ENCODE measurements around the gene VGLL3.

DNA sequence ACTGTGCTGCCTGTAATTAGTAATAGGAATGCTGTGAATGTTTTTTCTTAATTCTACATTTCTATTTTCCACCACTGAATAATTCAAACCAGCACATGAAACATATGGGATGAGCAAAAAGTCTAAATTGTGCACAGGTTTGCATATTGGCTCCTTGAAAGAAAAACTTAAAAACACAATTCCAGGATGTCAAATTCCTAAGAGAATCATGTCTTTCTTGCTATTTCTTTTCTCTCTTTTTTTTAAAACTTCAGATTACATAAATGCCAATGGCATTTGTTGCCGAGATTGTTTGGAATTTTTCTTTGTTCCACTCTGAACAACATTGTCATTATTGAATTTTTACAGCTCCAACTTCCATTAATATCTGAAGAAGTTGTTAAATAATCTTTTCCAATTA lies 60.8 kb downstream of the VGLL3 start:
- TF ChIP-seq POLR2A (IDR thresholded peaks at IDR 0.05; ENCODE audit: extremely low read depth, insufficient read length) (no peak), CTCF (IDR thresholded peaks at IDR 0.05; ENCODE audit: low read depth, low read length) (no peak), MAX (IDR thresholded peaks at IDR 0.05; ENCODE audit: low read depth, low read length) (no peak), MYC (IDR thresholded peaks at IDR 0.05; ENCODE audit: low read depth, low read length) (no peak)
